ENCODE measurements around the gene CCDC187. TPM values are rescaled to one million over a fixed set of nuclear protein-coding genes. Genes with fewer than 3 reads are reported as not detected.
A peak's percentile ranks its signal among the peaks of the same experiment; 100 is the strongest.

CCDC187 gene
- total RNA-seq, 2 experiments from 2014 or later: 0.05 TPM; not detected in 1

DNA sequence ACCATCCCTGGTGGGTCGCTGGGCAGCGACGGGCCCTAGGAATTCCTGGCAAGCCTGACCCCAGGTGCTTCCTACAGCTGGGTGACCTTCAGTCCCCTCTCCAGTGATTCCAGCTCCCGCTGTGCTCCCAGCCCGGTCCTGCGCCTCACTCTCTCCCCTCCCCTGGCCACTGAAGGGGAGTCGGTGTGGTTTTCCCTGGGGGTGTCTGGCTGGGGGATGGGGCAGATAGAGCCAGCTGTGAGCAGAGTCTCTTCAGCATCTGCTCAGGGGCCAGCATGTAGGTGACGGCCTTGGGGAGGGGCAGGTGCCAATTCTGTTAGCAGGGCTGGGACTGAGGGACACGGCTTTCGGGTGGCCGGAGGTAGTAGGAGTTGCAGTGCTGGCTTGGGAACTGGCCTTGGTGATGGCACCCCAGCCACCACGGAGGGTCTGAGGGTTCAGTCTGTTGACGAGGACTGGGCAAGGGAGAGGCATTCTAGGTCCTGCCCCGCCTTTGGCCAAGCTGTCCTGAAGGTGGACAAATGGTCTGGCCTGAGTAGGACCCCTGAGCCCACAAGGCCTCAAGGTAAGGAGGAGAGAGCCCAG, 26.6 kb upstream of the CCDC187 start:
- H3K4me1 Mint-ChIP-seq: peaks cover 4% of the 10 kb centered on the region
- no peaks in the 10 kb centered on the region for H3K27me3 Mint-ChIP-seq
- H3K9me3 Mint-ChIP-seq (ENCODE audit: low read depth): no peaks in the 10 kb centered on the region
- intact Hi-C loops (cut with DNase I, micrococcal nuclease): no loop called here
- H3K27ac Mint-ChIP-seq: no peak overlapping the region
- DNase-seq: no peak
- no peak overlapping the region for H3K4me3 Mint-ChIP-seq
- H3K36me3 Mint-ChIP-seq (ENCODE audit: low read depth): no peaks in the 10 kb centered on the region
- ATAC-seq: no peak
- POLR2A ChIA-PET: no interaction called here
- CTCF ChIA-PET: no interaction called here

DNA sequence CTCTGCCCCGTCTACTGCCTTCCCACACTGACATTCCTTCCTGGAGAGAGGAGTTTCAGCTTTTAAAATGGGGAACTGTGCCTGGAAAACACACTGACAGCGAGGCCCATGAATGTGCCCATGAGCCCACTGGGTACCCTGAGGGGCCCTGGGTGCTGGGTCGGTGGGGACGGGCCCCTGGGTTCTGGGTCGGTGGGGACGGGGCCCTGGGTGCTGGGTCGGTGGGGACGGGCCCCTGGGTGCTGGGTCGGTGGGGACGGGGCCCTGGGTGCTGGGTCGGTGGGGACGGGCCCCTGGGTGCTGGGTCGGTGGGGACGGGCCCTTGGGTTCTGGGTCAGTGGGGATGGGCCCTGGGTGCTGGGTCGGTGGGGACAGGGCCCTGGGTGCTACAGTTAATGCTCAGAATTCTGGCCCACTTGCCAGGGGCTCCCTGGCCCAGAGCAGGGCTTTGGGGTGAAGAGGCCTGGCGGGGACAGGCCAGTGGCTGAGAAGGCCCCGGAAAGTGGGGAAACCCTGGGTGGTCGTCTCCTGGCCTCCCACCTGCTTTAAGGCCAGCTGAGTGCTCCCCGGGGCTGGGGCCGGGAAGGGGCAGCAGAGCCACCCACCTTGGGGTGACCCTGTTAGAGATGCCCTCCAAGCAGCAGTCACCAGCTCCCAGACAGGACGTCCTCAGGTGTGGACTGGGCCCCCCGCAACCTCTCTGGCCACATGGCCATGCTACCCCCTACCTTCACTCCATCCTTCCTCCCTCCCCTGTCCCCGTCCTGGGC, 25.9 kb upstream of the CCDC187 start:
- DNase-seq (no peak), ATAC-seq (no peak)
- Mint-ChIP-seq H3K4me3 (no peak overlapping the region), H3K9me3 (ENCODE audit: low read depth) (no peaks in the 10 kb centered on the region), H3K4me1 (peaks cover 4% of the 10 kb centered on the region), H3K27me3 (no peaks in the 10 kb centered on the region), H3K36me3 (ENCODE audit: low read depth) (no peaks in the 10 kb centered on the region), H3K27ac (no peak overlapping the region)
- ChIA-PET CTCF (no interaction called here), POLR2A (no interaction called here)
- intact Hi-C loops (cut with DNase I, micrococcal nuclease): loop anchor here in 1 of 2 experiments (5.0 kb wide), 1 partner anchor 32 kb away; the partner anchor contains the start of gene DNLZ

DNA sequence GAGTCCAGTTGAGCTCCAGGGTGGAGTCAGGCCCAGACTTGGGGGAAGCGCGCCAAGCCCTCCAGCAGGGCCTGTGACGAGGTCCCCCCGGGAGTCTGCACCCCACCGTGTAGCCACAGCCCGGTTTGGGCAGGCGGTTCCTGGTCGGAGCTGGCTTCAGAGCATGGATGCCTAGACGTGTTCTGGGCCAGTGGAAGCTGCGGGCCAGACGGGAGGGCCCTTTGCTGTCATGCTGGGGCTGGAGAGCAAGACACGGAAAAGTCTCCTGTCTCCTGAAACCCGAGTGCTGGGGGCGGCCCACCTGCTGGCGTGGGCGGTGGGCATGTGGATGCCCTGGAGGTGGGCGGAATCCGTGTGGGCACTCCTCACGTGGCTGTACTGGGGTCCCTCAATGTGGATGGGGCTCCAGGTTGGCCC, 25.3 kb upstream of the CCDC187 start:
- ATAC-seq (no peak), DNase-seq (no peak)
- no peaks in the 10 kb centered on the region for H3K27me3 Mint-ChIP-seq
- H3K4me3 Mint-ChIP-seq: no peak overlapping the region
- no peak overlapping the region for H3K27ac Mint-ChIP-seq
- ChIA-PET CTCF (interaction anchor here (1.0 kb wide), 1 partner anchor 16 kb away, joined by 3 read pairs; no protein-coding TSS in a partner anchor), POLR2A (no interaction called here)
- peaks cover 4% of the 10 kb centered on the region for H3K4me1 Mint-ChIP-seq
- H3K9me3 Mint-ChIP-seq (ENCODE audit: low read depth): no peaks in the 10 kb centered on the region
- intact Hi-C loops (cut with DNase I, micrococcal nuclease): loop anchor here in 1 of 2 experiments (5.0 kb wide), 1 partner anchor 33 kb away; the partner anchor contains the start of gene DNLZ
- H3K36me3 Mint-ChIP-seq (ENCODE audit: low read depth): no peaks in the 10 kb centered on the region

DNA sequence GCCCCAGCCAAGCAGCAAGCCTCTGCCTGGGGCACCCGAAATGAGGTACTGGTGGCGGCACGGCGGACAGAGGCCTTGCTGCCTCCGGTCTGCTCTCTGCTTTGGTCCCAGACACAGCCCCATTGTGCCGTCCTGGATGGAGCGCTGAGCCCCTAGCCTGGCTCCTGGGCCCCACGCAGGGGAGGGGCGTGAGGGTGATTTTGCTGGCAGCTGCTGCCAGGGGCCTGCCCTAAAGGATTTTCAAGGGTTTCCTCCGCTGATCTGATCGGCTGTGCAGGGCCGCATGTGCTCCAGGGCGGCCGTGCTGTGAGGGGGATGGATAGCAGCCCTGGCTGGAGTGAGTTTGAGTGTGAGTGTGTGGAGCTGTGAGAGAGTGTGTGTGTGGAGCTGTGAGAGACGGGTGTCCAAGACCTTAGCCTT, 24.7 kb upstream of the CCDC187 start:
- intact Hi-C loops (cut with DNase I, micrococcal nuclease): loop anchor here in 1 of 2 experiments (5.0 kb wide), 1 partner anchor 34 kb away; the partner anchor contains the start of gene DNLZ
- CTCF ChIA-PET: interaction anchor here (1.0 kb wide), 1 partner anchor 16 kb away, joined by 3 read pairs; no protein-coding TSS in a partner anchor
- H3K4me1 Mint-ChIP-seq: peaks cover 4% of the 10 kb centered on the region
- ATAC-seq (no peak), DNase-seq (no peak)
- no peaks in the 10 kb centered on the region for H3K36me3 Mint-ChIP-seq (ENCODE audit: low read depth)
- no peaks in the 10 kb centered on the region for H3K27me3 Mint-ChIP-seq
- POLR2A ChIA-PET: no interaction called here
- H3K27ac Mint-ChIP-seq: no peak overlapping the region
- H3K4me3 Mint-ChIP-seq: peak overlapping the region; percentile 59
- no peaks in the 10 kb centered on the region for H3K9me3 Mint-ChIP-seq (ENCODE audit: low read depth)

- Mint-ChIP-seq H3K9me3 (ENCODE audit: low read depth) (no peaks in the 10 kb centered on the region), H3K4me1 (peaks cover 6% of the 10 kb centered on the region), H3K27me3 (no peaks in the 10 kb centered on the region), H3K27ac (no peak overlapping the region), H3K36me3 (ENCODE audit: low read depth) (no peaks in the 10 kb centered on the region), H3K4me3 (peak overlapping the region; percentile 59)
- intact Hi-C loops (cut with DNase I, micrococcal nuclease): loop anchor here in 1 of 2 experiments (5.0 kb wide), 1 partner anchor 34 kb away; the partner anchor contains the start of gene DNLZ
- DNase-seq (peak; percentile 38), ATAC-seq (peak; percentile 31)
- POLR2A ChIA-PET: no interaction called here
- CTCF ChIA-PET: interaction anchor here (1.0 kb wide), 1 partner anchor 15 kb away, joined by 3 read pairs; no protein-coding TSS in a partner anchor
Observed at GRCh38 chr9:136328011-136328621, 24.2 kb upstream of the CCDC187 start.

DNA sequence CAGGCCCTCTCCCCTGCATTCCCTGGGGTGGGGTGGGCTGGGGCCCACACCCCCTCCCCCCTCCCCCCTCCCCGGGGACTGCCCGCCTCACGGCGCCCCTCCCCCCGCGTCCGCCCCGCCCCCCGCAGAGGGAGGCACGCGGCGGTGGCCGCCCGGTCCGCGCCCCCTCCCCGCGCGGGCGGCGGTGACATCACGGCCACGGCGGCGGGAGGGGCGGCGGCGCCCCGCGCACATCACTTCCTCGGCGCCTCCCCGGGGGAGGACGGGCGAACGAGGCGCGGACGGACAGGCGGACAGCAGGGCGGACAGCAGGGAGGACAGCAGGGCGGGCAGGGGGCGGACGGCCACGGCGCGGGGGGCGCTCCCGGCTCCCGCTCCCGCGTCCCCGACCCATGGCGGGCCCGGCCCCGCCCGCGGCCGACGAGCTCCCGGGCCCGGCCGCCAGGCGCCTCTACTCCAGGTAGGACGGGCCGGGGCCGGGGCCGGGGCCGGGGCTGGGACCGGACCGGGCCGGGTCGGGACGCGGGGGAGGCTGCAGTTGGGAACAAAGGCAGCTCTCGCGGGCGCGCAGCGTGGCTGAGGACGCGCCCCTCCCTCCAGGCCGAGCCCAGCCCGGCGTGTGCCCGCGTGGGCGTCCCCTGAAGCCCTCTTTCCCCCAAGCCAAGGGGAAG, 23.5 kb upstream of the CCDC187 start, which contains the start of gene GPSM1:
Gene GPSM1 (plus strand): TSS at position 236 of the 671 bp plus-strand sequence. CDS start 157 bp downstream, at position 393.
- H3K4me1 Mint-ChIP-seq: peaks cover 6% of the 10 kb centered on the region
- intact Hi-C loops (cut with DNase I, micrococcal nuclease): loop anchor here (1.0 to 5.0 kb wide), 2 partner anchors 35 to 36 kb away; partner anchors contain the start of gene DNLZ (in 2 of the 2)
- H3K36me3 Mint-ChIP-seq (ENCODE audit: low read depth): no peaks in the 10 kb centered on the region
- H3K27me3 Mint-ChIP-seq: no peaks in the 10 kb centered on the region
- H3K4me3 Mint-ChIP-seq: peak within 1 kb of the TSS; percentile 59
- peak; percentile 59 for ATAC-seq
- CTCF ChIA-PET: no interaction called here
- H3K27ac Mint-ChIP-seq: no peak within 1 kb of the TSS
- POLR2A ChIA-PET: no interaction called here
- peak; percentile 65 for DNase-seq
- H3K9me3 Mint-ChIP-seq (ENCODE audit: low read depth): no peaks in the 10 kb centered on the region

DNA sequence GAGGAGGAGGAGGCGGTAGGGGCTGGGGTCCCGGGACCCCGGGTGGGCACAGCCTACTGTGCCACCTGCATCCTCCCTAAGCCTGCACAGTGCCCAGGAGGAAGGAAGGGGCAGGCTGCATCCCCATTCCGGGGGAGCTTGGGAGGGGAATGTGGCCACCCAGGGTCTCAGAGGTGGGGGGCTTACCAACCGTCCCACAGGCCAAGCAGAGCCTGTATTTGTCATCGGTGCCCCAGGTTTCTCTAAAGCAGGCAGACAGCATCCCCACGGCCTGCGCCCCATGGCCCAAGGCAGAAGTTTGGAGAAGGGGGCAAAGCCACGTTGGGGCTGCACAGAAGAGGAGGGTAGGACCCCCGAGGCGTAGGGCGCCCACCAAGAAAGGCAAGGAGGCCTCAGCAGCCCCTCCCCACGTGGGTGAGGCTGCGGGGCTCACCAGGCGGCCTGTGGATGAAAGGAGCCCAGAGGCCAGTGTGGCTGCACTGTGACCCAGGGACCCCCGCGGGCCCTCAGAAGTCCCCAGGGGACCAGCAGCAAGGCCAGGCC, 22.9 kb upstream of the CCDC187 start:
- ChIA-PET POLR2A (no interaction called here), CTCF (no interaction called here)
- H3K4me1 Mint-ChIP-seq: peaks cover 6% of the 10 kb centered on the region
- H3K36me3 Mint-ChIP-seq (ENCODE audit: low read depth): no peaks in the 10 kb centered on the region
- DNase-seq: no peak
- H3K4me3 Mint-ChIP-seq: peak overlapping the region; percentile 54
- H3K27me3 Mint-ChIP-seq: no peaks in the 10 kb centered on the region
- peak; percentile 4 for ATAC-seq
- H3K27ac Mint-ChIP-seq: no peak overlapping the region
- H3K9me3 Mint-ChIP-seq (ENCODE audit: low read depth): no peaks in the 10 kb centered on the region
- intact Hi-C loops (cut with DNase I, micrococcal nuclease): loop anchor here (1.0 to 5.0 kb wide), 2 partner anchors 35 to 36 kb away; partner anchors contain the start of gene DNLZ (in 2 of the 2)

- H3K4me3 Mint-ChIP-seq: no peak overlapping the region
- peaks cover 6% of the 10 kb centered on the region for H3K4me1 Mint-ChIP-seq
- POLR2A ChIA-PET: no interaction called here
- no peak for DNase-seq
- CTCF ChIA-PET: interaction anchor here (0.8 kb wide), 1 partner anchor 301 kb away, joined by 4 read pairs; no protein-coding TSS in a partner anchor
- no peak overlapping the region for H3K27ac Mint-ChIP-seq
- intact Hi-C loops (cut with DNase I, micrococcal nuclease): loop anchor here in 1 of 2 experiments (5.0 kb wide), 1 partner anchor 36 kb away; the partner anchor contains the start of gene DNLZ
- no peaks in the 10 kb centered on the region for H3K27me3 Mint-ChIP-seq
- H3K9me3 Mint-ChIP-seq (ENCODE audit: low read depth): no peaks in the 10 kb centered on the region
- ATAC-seq: no peak
- H3K36me3 Mint-ChIP-seq (ENCODE audit: low read depth): no peaks in the 10 kb centered on the region
Observed at GRCh38 chr9:136326061-136326760, 22.3 kb upstream of the CCDC187 start.

DNA sequence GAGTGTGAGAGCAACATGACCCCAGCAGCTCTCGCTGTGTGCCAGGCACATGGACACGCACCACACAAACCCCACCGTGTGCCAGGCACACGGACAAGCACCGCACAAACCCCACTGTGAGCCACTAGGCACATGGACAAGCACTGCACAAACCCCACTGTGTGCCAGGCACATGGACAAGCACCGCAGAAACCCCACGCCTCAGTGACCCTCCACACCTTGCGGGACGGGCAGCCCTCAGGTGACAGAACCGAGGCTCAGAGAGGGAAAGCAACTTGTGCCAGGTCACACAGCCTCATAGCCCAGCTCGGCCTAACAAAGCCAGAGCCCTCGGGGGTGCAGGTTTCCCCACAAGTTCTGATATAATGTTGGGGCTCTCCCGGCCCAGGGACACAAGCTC, 21.5 kb upstream of the CCDC187 start:
- peaks cover 6% of the 10 kb centered on the region for H3K4me1 Mint-ChIP-seq
- POLR2A ChIA-PET: no interaction called here
- H3K36me3 Mint-ChIP-seq (ENCODE audit: low read depth): no peaks in the 10 kb centered on the region
- intact Hi-C loops (cut with DNase I, micrococcal nuclease): loop anchor here in 1 of 2 experiments (5.0 kb wide), 1 partner anchor 37 kb away; the partner anchor contains the start of gene DNLZ
- no peak for ATAC-seq
- CTCF ChIA-PET: interaction anchor here (0.6 kb wide), 2 partner anchors 14 to 831 kb away, joined by 3 to 4 read pairs; no protein-coding TSS in a partner anchor
- H3K4me3 Mint-ChIP-seq: no peak overlapping the region
- H3K9me3 Mint-ChIP-seq (ENCODE audit: low read depth): no peaks in the 10 kb centered on the region
- H3K27ac Mint-ChIP-seq: no peak overlapping the region
- H3K27me3 Mint-ChIP-seq: no peaks in the 10 kb centered on the region
- DNase-seq: no peak
